H1 (cell line): ENCODE data around the gene CHMP4B. TPM values are rescaled to one million over a fixed set of nuclear protein-coding genes. Genes with fewer than 3 reads are reported as not detected.

Experiments used
- CTCF ChIA-PET: fragments of 300-600 bp; sonication (Branson Sonifier 250); formaldehyde crosslinking; loops from one replicate; lab custom pipeline; 2021; ENCODE audit not compliant: partially characterized antibody; lab: Charles Lee
- POLR2A ChIA-PET: fragments of 300-600 bp; sonication (Branson Sonifier 250); formaldehyde crosslinking; loops from one replicate; lab custom pipeline; 2021; ENCODE audit warnings: inconsistent platforms; ENCODE audit not compliant: partially characterized antibody; lab: Charles Lee
- DNase-seq, 2 experiments: peaks; one replicate each; pipeline versions ENCODE4 v3.0.0 to v3.0.0-alpha.2; 2010 to 2022; ENCODE audit warnings: low spot score in 2 of 2, low read depth in 1 of 2, mixed read lengths in 1 of 2
- FAIRE-seq: peaks from 2 replicates; lab custom pipeline; 2011; peaks lifted over from hg19 to GRCh38; lab: Jason Lieb, UNC
- H2AFZ ChIP-seq: 2 replicates; pipeline ENCODE4 v1.8.1; 2012; ENCODE audit warnings: low read length, inconsistent platforms
- H2AK5ac ChIP-seq: 2 replicates; pipeline ENCODE4 v1.6.1; 2013; ENCODE audit warnings: low read depth, low read length
- H2BK120ac ChIP-seq: replicated peaks from 2 replicates; pipeline ENCODE3; 2013; ENCODE audit warnings: low read depth, low read length, inconsistent platforms
- H2BK12ac ChIP-seq: 2 replicates; pipeline ENCODE4 v1.6.1; 2013; ENCODE audit warnings: low read depth, low read length
- H2BK15ac ChIP-seq: 2 replicates; pipeline ENCODE4 v1.6.1; 2013; ENCODE audit warnings: low read length
- H2BK20ac ChIP-seq: 2 replicates; pipeline ENCODE4 v1.6.1; 2013; ENCODE audit warnings: low read length
- H2BK5ac ChIP-seq: 2 replicates; pipeline ENCODE4 v1.6.1; 2013; ENCODE audit warnings: low read depth, low read length
- H3K14ac ChIP-seq: 2 replicates; pipeline ENCODE4 v1.6.1; 2013; ENCODE audit warnings: inconsistent platforms; ENCODE audit not compliant: insufficient read length
- H3K18ac ChIP-seq: 2 replicates; pipeline ENCODE4 v1.6.1; 2013; ENCODE audit warnings: low read length; ENCODE audit errors: extremely low read depth
- H3K23ac ChIP-seq: 2 replicates; pipeline ENCODE4 v1.6.1; 2013; ENCODE audit warnings: inconsistent platforms; ENCODE audit not compliant: insufficient read length
- H3K23me2 ChIP-seq: 2 replicates; pipeline ENCODE4 v1.6.1; 2013; ENCODE audit warnings: low read depth, low read length
- H3K27ac ChIP-seq: 2 replicates; pipeline ENCODE4 v1.6.1; 2011; ENCODE audit warnings: low read depth, low read length, inconsistent platforms
- H3K27me3 ChIP-seq, 4 experiments: replicated peaks in 1 of 4; 1 replicate in 1 of 4; 2 replicates in 3 of 4; pipeline versions ENCODE4 v1.6.1 to v1.8.1; 2011 to 2013; ENCODE audit warnings: low read length in 3 of 4, mild to moderate bottlenecking in 3 of 4, inconsistent platforms in 2 of 4, mixed read lengths in 2 of 4, moderate library complexity in 1 of 4; ENCODE audit not compliant: control insufficient read depth in 3 of 4, insufficient read depth in 3 of 4; ENCODE audit errors: extremely low read depth in 1 of 4
- H3K36me3 ChIP-seq, 4 experiments: 2 replicates each; pipeline versions ENCODE4 v1.6.1 to v1.8.1; 2011 to 2013; ENCODE audit warnings: mild to moderate bottlenecking in 4 of 4, low read length in 3 of 4, moderate library complexity in 2 of 4, control low read depth in 1 of 4, inconsistent platforms in 1 of 4; ENCODE audit not compliant: insufficient read depth in 4 of 4, control insufficient read depth in 2 of 4
- H3K4ac ChIP-seq: replicated peaks from 2 replicates; pipeline ENCODE3; 2013; ENCODE audit warnings: low read length, low read depth, mixed read lengths, inconsistent platforms; ENCODE audit not compliant: insufficient read length
- H3K4me1 ChIP-seq, 4 experiments: replicated peaks in 1 of 4; 1 replicate in 1 of 4; 2 replicates in 3 of 4; pipeline versions ENCODE4 v1.6.1 to v1.8.1; 2011 to 2013; ENCODE audit warnings: low read length in 3 of 4, inconsistent platforms in 2 of 4, mixed read lengths in 1 of 4; ENCODE audit not compliant: insufficient read depth in 4 of 4, control insufficient read depth in 3 of 4
- H3K4me2 ChIP-seq, 2 experiments: 2 replicates each; pipeline versions ENCODE4 v1.6.1 to v1.8.1; 2011 to 2013; ENCODE audit warnings: low read depth in 2 of 2, low read length in 2 of 2, control low read depth in 1 of 2, inconsistent platforms in 1 of 2, mild to moderate bottlenecking in 1 of 2; ENCODE audit not compliant: insufficient read depth in 1 of 2
- H3K4me3 ChIP-seq, 4 experiments: fragments of 200-600, 300-600 bp in 1 of 4; sonication (generic), shearing (Covaris generic), sonication (Bioruptor Twin) in 1 of 4; 2 replicates each; pipeline versions ENCODE4 v1.5.1 to v1.8.1; 2011 to 2016; ENCODE audit warnings: low read length in 4 of 4, low read depth in 3 of 4, control low read depth in 2 of 4, inconsistent platforms in 2 of 4, mild to moderate bottlenecking in 2 of 4, mixed read lengths in 1 of 4, moderate library complexity in 1 of 4; ENCODE audit not compliant: insufficient read depth in 2 of 4; ENCODE audit errors: extremely low read depth in 1 of 4
- H3K56ac ChIP-seq: replicated peaks from 2 replicates; pipeline ENCODE3; 2013; ENCODE audit warnings: low read depth, mild to moderate bottlenecking, mixed read lengths, low read length, inconsistent platforms; ENCODE audit not compliant: insufficient read length
- H3K79me1 ChIP-seq: 2 replicates; pipeline ENCODE4 v1.6.1; 2013; ENCODE audit warnings: low read depth, low read length, control low read depth
- H3K79me2 ChIP-seq, 2 experiments: 2 replicates each; pipeline versions ENCODE4 v1.6.1 to v1.8.1; 2012 to 2013; ENCODE audit warnings: low read length in 2 of 2, mild to moderate bottlenecking in 2 of 2, inconsistent platforms in 1 of 2; ENCODE audit not compliant: insufficient read depth in 2 of 2, control insufficient read depth in 1 of 2
- H3K9ac ChIP-seq, 4 experiments: replicated peaks in 1 of 4; 1 replicate in 1 of 4; 2 replicates in 3 of 4; pipeline versions ENCODE4 v1.6.1 to v1.8.1; 2011 to 2013; ENCODE audit warnings: low read depth in 3 of 4, low read length in 3 of 4, control low read depth in 2 of 4, mild to moderate bottlenecking in 2 of 4, moderate library complexity in 2 of 4, inconsistent platforms in 1 of 4; ENCODE audit errors: extremely low read depth in 1 of 4
- H3K9me3 ChIP-seq, 2 experiments: 2 replicates each; pipeline versions ENCODE4 v1.6.1 to v1.8.1; 2012 to 2013; ENCODE audit warnings: mild to moderate bottlenecking in 2 of 2, moderate library complexity in 2 of 2, control low read depth in 1 of 2, inconsistent platforms in 1 of 2, low read depth in 1 of 2, low read length in 1 of 2, mixed read lengths in 1 of 2; ENCODE audit not compliant: insufficient read depth in 2 of 2
- H4K20me1 ChIP-seq, 2 experiments: replicated peaks in 1 of 2; 2 replicates each; pipeline versions ENCODE3 to v1.8.1; 2011 to 2013; ENCODE audit warnings: inconsistent platforms in 2 of 2, low read length in 2 of 2, mild to moderate bottlenecking in 1 of 2; ENCODE audit not compliant: insufficient read depth in 2 of 2, control insufficient read depth in 1 of 2
- H4K5ac ChIP-seq: 2 replicates; pipeline ENCODE4 v1.6.1; 2013; ENCODE audit warnings: low read length, low read depth, mixed read lengths, inconsistent platforms; ENCODE audit not compliant: insufficient read length
- H4K8ac ChIP-seq: 2 replicates; pipeline ENCODE4 v1.8.0; 2013; ENCODE audit warnings: mild to moderate bottlenecking, moderate library complexity, low read length, inconsistent platforms; ENCODE audit not compliant: insufficient read depth; ENCODE audit errors: extremely low read depth
- H4K91ac ChIP-seq: replicated peaks from 2 replicates; pipeline ENCODE3; 2013; ENCODE audit warnings: low read length, mixed read lengths, inconsistent platforms; ENCODE audit not compliant: insufficient read length
- BRCA1 ChIP-seq: IDR thresholded peaks from 2 replicates; pipeline ENCODE4 v1.6.1; 2012; ENCODE audit warnings: low read depth, low read length, improper control_type of control experiment
- CBX8 ChIP-seq: fragments of 300-800, 300-1000 bp; sonication (generic); IDR thresholded peaks from 2 replicates; pipeline ENCODE4 v1.7.1; 2016; ENCODE audit warnings: low read depth, low read length, borderline replicate concordance
- E2F6 ChIP-seq: IDR thresholded peaks from 2 replicates; pipeline ENCODE4 v1.6.1; 2012; ENCODE audit warnings: inconsistent platforms
- KDM1A ChIP-seq: fragments of 200-600, 300-600 bp; sonication (generic); IDR thresholded peaks from 2 replicates; pipeline ENCODE4 v1.7.1; 2016; ENCODE audit warnings: mild to moderate bottlenecking, low read length, borderline replicate concordance
- KDM4A ChIP-seq: IDR thresholded peaks from one replicate; pipeline ENCODE4 v1.7.1; 2012; ENCODE audit warnings: low read depth, mild to moderate bottlenecking, moderate library complexity, low read length, inconsistent platforms; ENCODE audit not compliant: severe bottlenecking
- KDM5A ChIP-seq: fragments of 200-600 bp; IDR thresholded peaks from 2 replicates; pipeline ENCODE4 v1.7.1; 2012; ENCODE audit warnings: mild to moderate bottlenecking, low read length, inconsistent platforms, mixed read lengths
- PHF8 ChIP-seq: fragments of 200-600 bp; sonication (generic); conservative IDR thresholded peaks from 2 replicates; pipeline ENCODE4 v1.7.1; 2012; ENCODE audit warnings: low read depth, mild to moderate bottlenecking, inconsistent platforms, low read length, moderate library complexity
- SAP30 ChIP-seq: fragments of 300-600 bp; sonication (generic); IDR thresholded peaks from 2 replicates; pipeline ENCODE4 v1.7.1; 2012; ENCODE audit warnings: low read length, moderate library complexity, mild to moderate bottlenecking, inconsistent platforms; ENCODE audit not compliant: insufficient read depth, insufficient replicate concordance
- SP2 ChIP-seq: IDR thresholded peaks from 2 replicates; pipeline ENCODE4 v1.6.1; 2012; ENCODE audit warnings: mild to moderate bottlenecking, low read length, inconsistent platforms
- TAF1 ChIP-seq: IDR thresholded peaks from 2 replicates; pipeline ENCODE4 v1.6.1; 2011; ENCODE audit warnings: mild to moderate bottlenecking, low read depth, low read length
- TAF7 ChIP-seq: optimal IDR thresholded peaks from 2 replicates; pipeline ENCODE3; 2011; ENCODE audit warnings: low read depth, mild to moderate bottlenecking, inconsistent platforms, low read length, moderate library complexity, borderline replicate concordance
- TBP ChIP-seq: IDR thresholded peaks from 2 replicates; pipeline ENCODE4 v1.6.1; 2011; ENCODE audit warnings: low read depth, low read length, improper control_type of control experiment
- WGBS, 2 experiments: shearing (Covaris generic) in 1 of 2; methylation state at CpG; one replicate each; pipeline versions ENCODE4 v1.1.6 to v1.1.7; 2013 to 2015; ENCODE audit warnings: low lambda C conversion rate in 2 of 2, mixed read lengths in 2 of 2, inconsistent platforms in 1 of 2, low coverage in 1 of 2, missing lambda C conversion rate in 1 of 2; ENCODE audit not compliant: insufficient replicate concordance in 2 of 2, insufficient coverage in 1 of 2, insufficient read length in 1 of 2; ENCODE audit errors: extremely low coverage in 1 of 2, missing lambda C conversion rate in 1 of 2; 5-methylcytosine and 5-hydroxymethylcytosine counted together
- polyA plus RNA-seq, 7 experiments: library from polyadenylated mRNA; depleted of rRNA in 3 of 7; stranded (reverse) in 5 of 7; unstranded in 2 of 7; fragments of >200 nt in 5 of 7; fragments of 200-250 nt in 2 of 7; gene quantifications; 1 replicate in 5 of 7; 2 replicates in 1 of 7; 4 replicates in 1 of 7; pipeline versions ENCODE4 v1.2.1 to v1.2.3, GENCODE V29; 2011 to 2013; ENCODE audit warnings: missing spikeins in 2 of 7, mixed read lengths in 2 of 7
- total RNA-seq: library from RNA; stranded (reverse); fragmentation: NEBNext Ultra II Directional; extraction: Animal tissue kit (Norgen Biotek cat#: 25700); gene quantifications from 2 replicates; pipeline ENCODE4 v1.2.1, GENCODE V29; 2021
- TF ChIP-seq, protein P1 (sequence below): IDR thresholded peaks from 2 replicates; pipeline ENCODE4 v1.6.1; 2012; ENCODE audit warnings: inconsistent platforms

CHMP4B gene
- total and polyA plus RNA-seq, 2 of the 8 experiments (the other 6 are each of a cell fraction or from before 2014, with no cell fraction given), result 38.6 to 66.3 TPM

DNA sequence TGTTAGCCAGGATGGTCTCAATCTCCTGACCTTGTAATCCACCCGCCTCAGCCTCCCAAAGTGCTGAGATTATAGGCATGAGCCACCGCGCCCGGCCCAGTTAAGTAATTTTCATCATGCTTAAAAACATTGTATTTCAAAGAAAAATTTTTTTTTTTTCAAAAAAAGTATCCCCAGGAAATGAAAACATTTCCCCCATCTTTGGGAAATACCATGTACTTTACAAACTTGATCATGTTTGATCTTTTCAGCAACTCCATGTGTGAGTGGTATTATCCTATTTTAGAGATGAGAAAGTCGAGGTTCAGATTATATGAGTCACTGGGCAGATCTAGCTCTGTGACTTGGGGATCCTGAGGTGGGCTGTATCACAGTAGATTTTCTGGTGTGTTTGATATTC lies 11.8 kb downstream of the CHMP4B start:
- ChIA-PET CTCF (interaction anchor here (0.7 to 0.8 kb wide), 2 partner anchors 286 to 301 kb away, joined by 3 to 5 read pairs; no protein-coding TSS in a partner anchor), POLR2A (no interaction called here)
- 92% methylated on average over 5 of the region's 5 CpGs; no CpG with 5 or more reads in 1 of the 2 experiments for WGBS, 2 experiments
- TF ChIP-seq E2F6 (no peak), KDM5A (no peak), KDM4A (no peak), TAF1 (no peak), KDM1A (no peak), TBP (no peak), PHF8 (no peak), CBX8 (no peak), BRCA1 (no peak), SP2 (no peak), TAF7 (no peak), SAP30 (no peak)
- TF ChIP-seq, protein P1, sequence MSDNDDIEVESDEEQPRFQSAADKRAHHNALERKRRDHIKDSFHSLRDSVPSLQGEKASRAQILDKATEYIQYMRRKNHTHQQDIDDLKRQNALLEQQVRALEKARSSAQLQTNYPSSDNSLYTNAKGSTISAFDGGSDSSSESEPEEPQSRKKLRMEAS, result no peak

More for the DNA sequence above, 11.8 kb downstream of the CHMP4B start:
- H3K56ac ChIP-seq, result no peak overlapping the region
- no peak overlapping the region for H2AK5ac ChIP-seq
- H3K14ac ChIP-seq, result no peak overlapping the region
- H2BK20ac ChIP-seq, result no peak overlapping the region
- no peak overlapping the region for H2BK5ac ChIP-seq
- DNase-seq, result no peak
- no peak overlapping the region for H3K23ac ChIP-seq
- no peak overlapping the region for H4K91ac ChIP-seq
- no peaks in the 10 kb centered on the region for H3K23me2 ChIP-seq
- H3K18ac ChIP-seq, result no peak overlapping the region
- H4K5ac ChIP-seq, result no peak overlapping the region
- H4K20me1 ChIP-seq, result peaks cover 5 to 34% of the 10 kb centered on the region in 2 experiments
- no peak overlapping the region for H2BK15ac ChIP-seq
- peaks cover 4 to 79% of the 10 kb centered on the region in 2 experiments for H3K79me2 ChIP-seq
- H3K36me3 ChIP-seq, result no peaks in the 10 kb centered on the region
- FAIRE-seq, result no peak
- H2BK120ac ChIP-seq, result no peak overlapping the region
- H3K4ac ChIP-seq, result no peak overlapping the region
- no peaks in the 10 kb centered on the region for H3K27me3 ChIP-seq
- H3K9ac ChIP-seq, result no peak overlapping the region
- H3K4me1 ChIP-seq, result peaks cover 0 to 7% (median 2%) of the 10 kb centered on the region in 4 experiments; a peak in 2 of 7 replicates
- no peaks in the 10 kb centered on the region for H3K9me3 ChIP-seq
- no peak overlapping the region for H2AFZ ChIP-seq
- no peak overlapping the region for H4K8ac ChIP-seq
- H3K79me1 ChIP-seq, result peaks cover 28% of the 10 kb centered on the region
- no peak overlapping the region for H2BK12ac ChIP-seq
- no peak overlapping the region for H3K4me3 ChIP-seq
- no peak overlapping the region for H3K27ac ChIP-seq
- H3K4me2 ChIP-seq, result no peak overlapping the region
